HG03039 (cell line): ENCODE data around the gene PBXIP1.

Experiments
- ATAC-seq: cut with Tn5 transposase; IDR thresholded peaks from one replicate; pipeline ENCODE4 v1.9.1; 2021; ENCODE audit warnings: mild to moderate bottlenecking, moderate library complexity; ENCODE audit not compliant: unreplicated experiment

The PBXIP1 gene

GRCh38 chr1:154973344-154974101, 17.6 kb upstream of the PBXIP1 start:
- peak; percentile 22 for ATAC-seq

- no peak for ATAC-seq
These were observed 16.8 kb upstream of the PBXIP1 start for GRCh38 chr1:154972517-154973343.

GRCh38 chr1:154972213-154972516, 16.3 kb upstream of the PBXIP1 start:
- no peak for ATAC-seq

GRCh38 chr1:154971341-154971998, 15.6 kb upstream of the PBXIP1 start:
- ATAC-seq: no peak

GRCh38 chr1:154970631-154971340, 14.9 kb upstream of the PBXIP1 start, which contains the start of gene SHC1:
Gene SHC1 (minus strand): TSS chr1:154970747. CDS start chr1:154970526, 221 bp downstream.
- ATAC-seq: no peak

GRCh38 chr1:154969860-154970452, 14.1 kb upstream of the PBXIP1 start:
- ATAC-seq: no peak

GRCh38 chr1:154969246-154969645, 13.3 kb upstream of the PBXIP1 start:
- ATAC-seq: no peak

GRCh38 chr1:154968731-154969130, 12.8 kb upstream of the PBXIP1 start:
- ATAC-seq: no peak

GRCh38 chr1:154967331-154967950, 11.5 kb upstream of the PBXIP1 start:
- no peak for ATAC-seq

- no peak for ATAC-seq
These were observed 10.2 kb upstream of the PBXIP1 start for GRCh38 chr1:154966111-154966510.

- ATAC-seq: no peak
These were observed 8.5 kb upstream of the PBXIP1 start for GRCh38 chr1:154964359-154964758.

- no peak for ATAC-seq
These were observed 7.7 kb upstream of the PBXIP1 start for GRCh38 chr1:154963643-154964042.

- no peak for ATAC-seq
These were observed 7.0 kb upstream of the PBXIP1 start for GRCh38 chr1:154962795-154963330.

GRCh38 chr1:154962156-154962749, 6.4 kb upstream of the PBXIP1 start:
- ATAC-seq: no peak

- peak; percentile 64 for ATAC-seq
These were observed 5.6 kb upstream of the PBXIP1 start, which contains the start of gene PYGO2 for GRCh38 chr1:154961207-154962155. Gene PYGO2 (minus strand): TSS chr1:154961782. CDS start chr1:154961576, 206 bp downstream.

- no peak for ATAC-seq
These were observed 4.7 kb upstream of the PBXIP1 start for GRCh38 chr1:154960446-154961136.

GRCh38 chr1:154959426-154959780, 3.5 kb upstream of the PBXIP1 start:
- ATAC-seq: no peak
